GM21528 (cell line): ENCODE results near the gene TBC1D16.
"Not testable (repeated sequence)": the region's sequence is repeated elsewhere in the genome, so short reads cannot be mapped to it uniquely, and the experiment has no call there.

Experiments used
- ATAC-seq: cut with Tn5 transposase; IDR thresholded peaks from one replicate; pipeline ENCODE4 v1.9.1; 2021; ENCODE audit warnings: mild to moderate bottlenecking, moderate library complexity; ENCODE audit not compliant: unreplicated experiment, low FRiP score

The TBC1D16 gene

DNA sequence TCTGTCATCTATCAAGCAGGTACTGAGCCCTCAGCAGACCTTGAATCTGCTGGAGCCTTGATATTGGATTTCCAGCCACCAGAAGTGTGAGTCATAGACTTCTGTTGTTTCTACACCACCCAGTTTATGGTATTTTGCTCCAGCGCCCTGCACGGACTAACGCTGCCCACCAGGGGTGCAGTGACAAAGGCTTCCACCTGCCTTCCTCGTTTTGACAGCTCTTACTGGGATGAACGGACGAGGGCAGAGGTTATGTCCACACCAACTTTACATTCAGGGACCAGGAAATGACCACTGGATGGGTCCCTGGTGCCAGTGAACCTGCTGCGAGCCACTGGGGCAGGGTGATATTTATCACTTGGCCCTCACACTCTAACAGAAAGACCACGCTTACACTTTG is 129.8 kb downstream of the TBC1D16 start:
- ATAC-seq: no peak

DNA sequence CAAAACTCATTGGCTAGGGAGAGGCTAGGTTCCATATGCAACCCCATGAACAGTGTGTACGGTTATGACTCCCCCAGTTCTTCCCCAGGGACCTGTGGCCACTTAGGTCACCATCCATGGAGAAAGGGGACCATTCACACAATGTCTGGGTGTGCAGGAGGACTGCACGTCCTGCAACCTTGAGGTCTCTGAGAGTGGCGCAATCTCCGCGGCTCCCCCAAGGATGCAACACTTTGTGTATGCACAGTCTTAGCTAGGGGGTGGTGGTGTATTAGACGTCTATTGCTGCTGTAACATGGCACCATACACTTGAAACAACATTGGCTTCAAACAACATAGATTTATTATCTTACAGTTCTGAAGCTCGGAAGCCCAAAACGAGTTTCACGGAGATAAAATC is 130.8 kb downstream of the TBC1D16 start:
- no peak for ATAC-seq

DNA sequence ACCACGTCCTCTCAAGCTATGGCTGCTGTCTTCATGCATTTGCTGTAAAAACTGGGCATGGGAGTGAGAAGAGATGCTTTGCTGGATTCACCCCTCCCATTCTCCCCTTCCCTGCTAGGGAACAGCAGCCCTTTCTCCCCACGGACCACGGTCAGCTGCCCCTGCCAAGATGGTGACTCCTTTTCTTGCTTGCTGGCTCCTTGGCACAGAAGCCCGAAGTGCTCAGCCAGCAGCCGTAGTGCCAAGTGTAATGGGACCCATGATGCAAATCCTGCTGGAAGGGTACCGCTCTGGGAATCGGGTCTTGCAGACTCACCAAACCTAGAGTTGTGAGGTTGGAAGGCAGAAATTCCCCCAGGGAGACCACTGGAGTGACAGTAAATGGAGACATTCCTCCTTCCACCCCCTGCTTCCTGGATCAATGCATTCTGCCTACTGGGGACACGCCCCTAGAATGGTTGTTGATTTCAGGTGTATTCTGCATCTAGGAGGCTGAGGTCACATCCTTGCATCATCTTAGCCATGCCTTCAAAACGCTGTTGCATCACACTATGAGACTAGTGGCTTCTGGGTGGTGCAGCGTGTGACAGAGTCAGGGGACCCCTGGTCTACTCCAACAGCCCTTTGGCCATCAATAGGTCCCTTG is 133.4 kb downstream of the TBC1D16 start:
- no peak for ATAC-seq

DNA sequence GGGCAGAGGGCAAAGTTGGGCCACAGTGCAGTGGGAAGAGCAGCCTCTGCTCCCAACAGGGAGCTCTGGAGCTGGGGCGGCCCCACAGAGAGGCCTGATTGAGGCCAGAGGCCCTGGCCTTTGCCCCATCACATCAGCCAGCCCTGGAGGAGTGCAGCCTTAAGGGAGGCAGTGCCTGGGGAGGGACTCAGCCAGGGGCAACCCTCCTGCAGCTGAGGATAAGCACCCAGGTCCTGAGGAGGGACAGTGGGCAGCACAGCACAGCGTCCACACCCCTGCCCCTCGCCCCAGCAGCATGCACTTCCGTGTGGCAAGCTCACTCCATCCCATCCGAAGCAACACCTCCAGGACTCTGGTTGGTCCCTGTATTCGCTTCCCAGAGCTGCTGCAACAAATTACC is 134.5 kb downstream of the TBC1D16 start:
- no peak for ATAC-seq

DNA sequence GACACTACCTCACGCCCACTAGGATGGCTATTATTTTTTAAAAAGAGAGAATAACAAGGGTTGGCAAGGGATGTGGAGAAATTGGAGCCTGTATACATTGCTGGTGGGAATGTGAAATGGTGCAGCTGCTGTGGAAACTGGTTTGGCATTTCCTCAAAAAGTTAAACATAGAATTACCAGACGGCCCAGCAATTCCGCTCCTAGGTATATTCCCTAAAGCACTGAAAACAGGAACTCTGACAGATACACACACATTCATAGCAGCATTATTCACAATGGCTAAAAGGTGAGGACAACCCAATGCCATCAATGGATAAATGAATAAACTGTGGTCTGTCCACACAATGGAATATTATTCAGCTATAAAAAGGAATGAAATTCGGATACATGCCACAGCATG is 136.1 kb downstream of the TBC1D16 start:
- ATAC-seq: no peak

DNA sequence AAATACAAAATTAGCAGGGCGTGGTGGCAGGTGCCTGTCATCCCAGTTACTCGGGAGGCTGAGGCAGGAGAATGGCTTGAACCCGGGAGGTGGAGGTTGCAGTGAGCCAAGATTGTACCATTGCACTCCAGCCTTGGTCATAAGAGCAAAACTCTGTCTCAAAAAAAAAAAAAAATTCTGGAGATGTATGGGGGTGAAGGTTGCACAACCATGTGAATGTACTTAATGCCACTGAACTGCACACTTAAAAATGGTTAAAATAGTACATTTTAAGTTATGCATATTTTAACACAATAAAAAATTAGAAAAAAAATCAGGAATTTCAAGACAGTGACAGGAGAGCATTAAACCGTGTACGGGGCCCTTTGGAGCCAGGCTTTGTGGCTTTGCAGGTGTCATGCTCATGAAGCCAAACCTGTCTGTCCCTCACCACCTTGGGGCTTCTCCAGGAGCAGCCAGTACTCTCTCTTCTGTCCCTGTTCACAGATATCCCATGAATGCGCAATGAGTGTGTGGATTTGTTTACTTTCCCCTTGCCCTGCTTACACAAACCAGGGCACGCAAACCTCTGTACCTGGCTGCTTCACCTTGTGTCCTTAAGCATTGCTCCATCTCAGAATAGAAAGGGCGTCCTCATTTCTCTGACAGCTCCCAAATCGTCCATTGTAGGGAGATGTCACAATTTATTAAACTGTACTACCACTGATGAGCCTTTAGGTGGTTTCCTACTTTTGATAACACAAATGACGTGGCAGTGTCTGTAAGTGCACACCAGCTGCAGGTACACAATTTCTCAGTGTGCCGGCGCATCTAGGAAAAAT is 138.2 kb downstream of the TBC1D16 start:
- no peak for ATAC-seq

DNA sequence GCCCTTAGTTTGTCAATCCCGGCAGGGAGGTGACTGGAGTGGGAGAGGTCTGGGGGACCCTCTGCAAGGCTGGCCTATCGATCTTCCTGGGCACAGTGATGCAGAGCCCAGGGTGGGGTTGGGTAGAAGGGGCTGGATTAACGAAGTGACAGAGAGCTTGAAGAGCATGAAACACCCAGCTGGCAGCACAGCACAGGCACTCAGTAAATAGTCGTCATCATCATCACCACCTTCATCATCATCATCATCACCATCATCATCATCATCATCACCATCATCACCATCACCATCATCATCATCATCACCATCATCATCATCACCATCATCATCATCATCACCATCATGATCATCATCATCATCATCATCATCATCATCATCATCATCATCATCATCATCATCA is 142.2 kb downstream of the TBC1D16 start:
- not testable (repeated sequence) for ATAC-seq

DNA sequence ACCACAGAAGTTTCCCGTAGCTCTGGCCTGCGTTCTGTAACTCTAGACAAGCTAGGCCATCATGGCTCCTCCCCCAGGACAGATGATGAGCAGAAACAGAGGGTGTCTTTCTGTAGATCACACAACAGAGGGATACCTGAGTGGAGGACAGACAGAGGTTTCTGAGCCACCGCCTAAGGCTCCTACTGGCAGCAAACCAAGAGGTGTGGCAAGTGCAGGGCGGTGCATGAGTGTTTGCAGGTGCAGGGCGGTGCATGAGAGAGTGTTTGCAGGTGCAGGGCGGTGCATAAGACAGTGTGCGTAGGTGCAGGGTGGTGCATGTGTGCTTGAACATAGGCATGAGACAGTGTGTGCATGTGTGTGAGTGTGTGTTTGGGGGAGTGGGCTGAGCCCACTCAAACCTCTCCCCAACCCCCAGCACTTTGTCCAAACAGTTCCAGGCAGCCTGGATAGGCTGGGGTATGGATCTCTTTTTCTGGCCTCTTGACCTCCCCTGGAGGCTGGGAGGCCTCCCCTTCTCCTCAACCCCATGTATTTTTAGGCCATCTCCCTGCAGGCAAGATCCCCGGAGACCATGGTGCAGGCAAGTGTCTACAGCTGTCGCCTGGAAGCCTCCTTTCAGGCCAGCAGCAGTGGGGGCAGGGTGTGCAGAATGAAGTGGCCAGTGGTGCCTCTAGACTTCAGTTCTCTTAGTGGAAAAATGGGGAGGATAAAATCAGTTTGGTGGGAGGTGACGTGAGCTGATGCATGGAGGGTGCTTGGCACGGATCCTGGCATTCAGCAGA is 143.0 kb downstream of the TBC1D16 start:
- no peak for ATAC-seq

DNA sequence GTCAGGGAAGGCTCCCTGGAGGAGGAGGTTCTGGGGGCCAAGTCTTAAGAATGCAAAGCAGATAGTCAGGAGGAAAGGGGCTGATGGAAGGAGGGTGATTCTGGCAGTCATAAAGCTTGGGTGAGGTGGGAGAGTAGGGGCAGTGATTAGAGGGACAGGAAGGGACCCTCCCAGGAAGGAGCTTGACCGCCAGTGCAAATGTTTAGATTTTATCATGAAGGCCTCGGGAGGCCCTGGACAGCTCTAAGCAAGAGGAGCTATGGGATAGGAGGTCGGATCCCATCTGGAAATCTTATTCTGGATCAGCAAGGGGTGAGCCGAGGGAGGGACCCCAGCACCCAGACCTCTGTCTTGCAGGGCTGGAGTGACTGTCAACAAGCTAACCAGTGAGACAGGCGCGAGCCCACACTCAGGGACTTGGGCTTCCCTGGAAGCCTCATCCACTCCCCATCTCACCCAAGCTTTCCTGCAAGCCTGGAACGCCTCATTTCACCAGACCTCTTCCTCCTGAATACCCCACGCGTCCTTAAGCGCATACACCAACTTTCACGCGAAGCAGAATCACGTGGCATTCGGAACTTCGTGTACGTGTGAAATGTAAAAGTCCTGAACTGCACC is 144.4 kb downstream of the TBC1D16 start:
- no peak for ATAC-seq

DNA sequence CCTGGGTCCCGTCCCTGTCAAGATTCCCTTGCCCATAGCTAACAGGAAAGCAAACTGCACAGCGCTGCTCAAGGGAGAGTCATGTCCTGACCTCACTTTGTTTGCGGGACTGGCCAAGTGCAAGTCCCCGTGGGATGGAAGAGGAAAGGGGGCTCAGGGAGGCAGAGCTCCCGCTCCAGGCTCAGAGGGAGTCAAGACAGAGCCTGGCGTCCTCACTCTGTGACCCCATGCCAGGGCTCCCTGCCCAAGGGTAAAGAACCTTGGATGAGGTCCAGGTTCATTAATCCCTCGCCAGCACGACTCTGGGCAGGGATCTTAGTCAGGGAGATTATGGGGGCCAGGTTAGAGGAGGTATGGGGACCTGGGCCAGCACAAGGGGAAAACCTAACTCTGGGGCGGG is 145.0 kb downstream of the TBC1D16 start:
- ATAC-seq: no peak

DNA sequence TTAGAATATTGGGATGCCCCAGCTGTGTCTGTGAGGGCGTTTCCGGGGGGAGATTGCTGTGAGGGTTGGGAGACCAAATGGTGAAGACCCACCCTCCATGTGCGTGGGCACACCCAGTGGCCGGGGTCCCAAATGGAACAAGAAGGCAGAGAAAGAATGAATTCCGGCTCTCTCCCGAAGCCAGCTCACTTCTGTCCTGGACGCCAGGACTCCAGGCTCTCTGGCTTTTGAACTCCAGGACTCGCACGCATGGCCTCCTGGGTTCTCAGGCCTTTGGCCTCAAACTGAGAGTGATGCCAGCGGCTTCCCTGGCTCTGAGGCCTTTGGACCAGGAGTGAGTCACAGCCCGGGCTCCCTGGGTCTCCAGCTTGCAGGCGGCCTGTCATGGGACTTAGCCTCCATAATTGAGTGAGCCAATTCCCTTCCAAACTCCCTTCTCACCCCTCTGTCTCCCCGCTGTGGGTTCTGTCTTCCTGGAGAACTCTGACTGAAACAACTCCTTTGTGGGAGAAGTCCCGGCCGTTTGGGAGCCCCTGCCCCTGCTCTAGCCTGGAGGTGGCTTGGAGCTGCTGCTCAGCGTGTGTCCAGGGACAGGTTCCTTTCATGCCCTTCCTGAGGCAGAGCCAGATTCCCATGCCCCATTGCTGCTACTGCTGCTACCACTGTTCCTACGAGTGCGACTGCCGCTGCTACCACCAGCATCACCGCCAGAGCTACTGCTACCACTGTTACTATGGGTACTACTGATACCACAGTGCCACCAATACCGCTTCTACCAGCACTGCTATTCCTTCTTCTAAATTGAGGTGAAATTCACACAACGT is 146.6 kb downstream of the TBC1D16 start:
- no peak for ATAC-seq

DNA sequence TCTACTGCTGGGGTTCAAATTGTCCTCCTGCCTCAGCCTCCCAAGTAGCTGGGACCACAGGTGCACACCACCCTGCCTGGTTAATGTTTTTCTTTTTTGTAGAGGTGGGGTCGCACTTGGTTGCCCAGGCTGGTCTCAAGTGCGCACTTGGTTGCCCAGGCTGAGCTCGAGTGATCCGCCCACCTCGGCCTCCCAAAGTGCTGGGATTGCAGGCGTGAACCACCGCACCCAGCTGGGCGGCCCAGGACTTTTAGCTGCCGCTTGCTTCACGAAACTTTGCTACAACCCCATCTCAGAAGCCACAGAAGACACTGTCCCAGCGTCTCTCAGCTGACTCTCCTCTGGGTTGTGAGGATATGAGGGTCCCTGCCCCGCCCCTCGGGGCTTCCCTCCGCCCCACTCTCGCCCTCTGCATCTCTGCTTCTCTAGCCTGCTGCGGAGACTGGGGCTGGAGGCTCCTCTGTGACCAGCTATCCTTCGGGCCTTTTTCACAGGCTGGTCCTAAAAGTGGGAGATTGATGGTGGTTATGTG is 147.6 kb downstream of the TBC1D16 start:
- ATAC-seq: no peak

DNA sequence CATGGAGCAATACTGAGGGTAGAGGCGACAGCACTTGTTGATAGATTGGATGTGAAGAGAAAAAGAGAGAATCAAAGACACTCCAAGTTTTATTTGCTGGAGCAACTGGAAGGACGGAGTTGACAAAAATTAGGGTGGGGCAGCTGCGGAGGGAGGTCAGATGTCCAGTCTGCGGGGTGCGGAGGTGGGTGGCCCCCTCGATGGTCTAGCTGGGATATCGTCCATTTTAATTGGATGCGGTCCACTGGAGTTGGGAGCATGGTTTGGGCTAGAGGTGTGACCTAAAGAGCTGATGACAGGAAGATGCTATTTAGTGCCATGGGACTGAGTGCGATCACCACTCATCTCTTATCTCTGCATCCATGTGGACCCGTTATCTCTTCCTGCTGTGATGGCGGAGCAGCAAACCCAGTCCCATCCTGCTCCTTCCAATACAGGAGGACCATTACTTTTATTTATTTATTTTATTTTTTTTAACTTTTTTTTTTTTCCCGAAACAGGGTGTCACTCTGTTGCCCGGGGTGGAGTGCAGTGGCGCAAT is 148.2 kb downstream of the TBC1D16 start:
- ATAC-seq: no peak

DNA sequence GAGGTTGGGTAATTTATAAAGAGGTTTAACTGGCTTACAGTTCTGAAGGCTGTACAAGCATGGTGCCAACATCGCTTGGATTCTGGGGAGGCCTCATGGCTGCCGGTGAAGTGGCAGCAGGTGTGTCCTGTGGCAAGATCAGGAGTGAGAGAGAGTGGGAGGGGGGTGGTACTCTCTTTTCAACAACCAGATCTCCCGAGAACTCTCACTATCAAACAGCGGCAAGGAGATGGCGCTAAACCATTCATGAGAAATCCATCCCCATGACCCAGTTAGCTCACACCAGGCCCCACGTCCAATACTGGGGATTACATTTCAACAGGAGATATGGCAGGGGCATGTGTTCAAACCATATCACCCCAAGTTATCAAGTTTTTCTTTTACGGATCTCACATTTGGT is 152.5 kb downstream of the TBC1D16 start:
- ATAC-seq: no peak
